Measurements from ENCODE around the gene SNX9.

The SNX9 gene

GRCh38 chr6:157849288-157850017, 26.4 kb downstream of the SNX9 start:
- H3K27me3 ChIP-seq (ENCODE audit: insufficient read depth, low read length): no peaks in the 10 kb centered on the region; the same call in 1 of the 2 replicates
- no peak overlapping the region for H3K9ac ChIP-seq (ENCODE audit: low read length)
- no peaks in the 10 kb centered on the region for H3K79me2 ChIP-seq (ENCODE audit: insufficient read depth, low read length)
- no peaks in the 10 kb centered on the region for H3F3A ChIP-seq (ENCODE audit: insufficient read depth, low read length)
- no peaks in the 10 kb centered on the region for H3K9me2 ChIP-seq (ENCODE audit: low read depth, low read length)
- H2AFZ ChIP-seq (ENCODE audit: low read length): no peak overlapping the region
- no peaks in the 10 kb centered on the region for H3K4me1 ChIP-seq (ENCODE audit: insufficient read depth, low read length, severe bottlenecking)
- no peak overlapping the region for H3K4me2 ChIP-seq (ENCODE audit: low read length)
- H3K4me3 ChIP-seq (ENCODE audit: low read depth, low read length, poor library complexity, severe bottlenecking): no peak overlapping the region
- 0 out of 2 replicates have a peak, but pooled peaks cover 6% of the 10 kb centered on the region for H3K9me3 ChIP-seq (ENCODE audit: low read length)
- no peaks in the 10 kb centered on the region for H3K36me3 ChIP-seq (ENCODE audit: insufficient read depth, low read length)
- H3K27ac ChIP-seq (ENCODE audit: low read depth, low read length, poor library complexity, severe bottlenecking): no peak overlapping the region
- no peak for TF ChIP-seq CTCF (IDR thresholded peaks at IDR 0.05; ENCODE audit: low read length)
- no peak for TF ChIP-seq EZH2 (IDR thresholded peaks at IDR 0.05; ENCODE audit: borderline replicate concordance, low read length)
- H4K20me1 ChIP-seq (ENCODE audit: insufficient read depth, low read length): no peaks in the 10 kb centered on the region

- Histone ChIP-seq H3K9me3 (ENCODE audit: low read length) (0 out of 2 replicates have a peak, but pooled peaks cover 6% of the 10 kb centered on the region), H3K27me3 (ENCODE audit: insufficient read depth, low read length) (no peaks in the 10 kb centered on the region; the same call in 1 of the 2 replicates), H3K9me2 (ENCODE audit: low read depth, low read length) (no peaks in the 10 kb centered on the region), H3K4me3 (ENCODE audit: low read depth, low read length, poor library complexity, severe bottlenecking) (no peak overlapping the region), H3K4me2 (ENCODE audit: low read length) (no peak overlapping the region), H2AFZ (ENCODE audit: low read length) (no peak overlapping the region), H3K27ac (ENCODE audit: low read depth, low read length, poor library complexity, severe bottlenecking) (no peak overlapping the region), H3K79me2 (ENCODE audit: insufficient read depth, low read length) (no peaks in the 10 kb centered on the region), H3K4me1 (ENCODE audit: insufficient read depth, low read length, severe bottlenecking) (no peaks in the 10 kb centered on the region), H3K36me3 (ENCODE audit: insufficient read depth, low read length) (no peaks in the 10 kb centered on the region), H3F3A (ENCODE audit: insufficient read depth, low read length) (no peaks in the 10 kb centered on the region), H4K20me1 (ENCODE audit: insufficient read depth, low read length) (no peaks in the 10 kb centered on the region), H3K9ac (ENCODE audit: low read length) (no peak overlapping the region)
- TF ChIP-seq EZH2 (IDR thresholded peaks at IDR 0.05; ENCODE audit: borderline replicate concordance, low read length) (no peak), CTCF (IDR thresholded peaks at IDR 0.05; ENCODE audit: low read length) (no peak)
Observed at GRCh38 chr6:157850030-157850429, 27.0 kb downstream of the SNX9 start.

- no peaks in the 10 kb centered on the region for H4K20me1 ChIP-seq (ENCODE audit: insufficient read depth, low read length)
- no peaks in the 10 kb centered on the region for H3F3A ChIP-seq (ENCODE audit: insufficient read depth, low read length)
- TF ChIP-seq CTCF (IDR thresholded peaks at IDR 0.05; ENCODE audit: low read length): no peak
- no peak for TF ChIP-seq EZH2 (IDR thresholded peaks at IDR 0.05; ENCODE audit: borderline replicate concordance, low read length)
- H3K27ac ChIP-seq (ENCODE audit: low read depth, low read length, poor library complexity, severe bottlenecking): no peak overlapping the region
- no peaks in the 10 kb centered on the region for H3K79me2 ChIP-seq (ENCODE audit: insufficient read depth, low read length)
- H3K4me2 ChIP-seq (ENCODE audit: low read length): no peak overlapping the region
- H3K4me3 ChIP-seq (ENCODE audit: low read depth, low read length, poor library complexity, severe bottlenecking): no peak overlapping the region
- H3K36me3 ChIP-seq (ENCODE audit: insufficient read depth, low read length): no peaks in the 10 kb centered on the region
- H3K9ac ChIP-seq (ENCODE audit: low read length): no peak overlapping the region
- no peaks in the 10 kb centered on the region for H3K9me2 ChIP-seq (ENCODE audit: low read depth, low read length)
- H3K4me1 ChIP-seq (ENCODE audit: insufficient read depth, low read length, severe bottlenecking): no peaks in the 10 kb centered on the region
- H3K9me3 ChIP-seq (ENCODE audit: low read length): 0 out of 2 replicates have a peak, but pooled peaks cover 6% of the 10 kb centered on the region
- H3K27me3 ChIP-seq (ENCODE audit: insufficient read depth, low read length): no peaks in the 10 kb centered on the region; the same call in 1 of the 2 replicates
- H2AFZ ChIP-seq (ENCODE audit: low read length): no peak overlapping the region
Observed at GRCh38 chr6:157853018-157853805, 30.2 kb downstream of the SNX9 start.
